Muscle of leg (tissue), 11 donors: Measurements from ENCODE around the gene MYOCOS. TPM values are rescaled to one million over a fixed set of nuclear protein-coding genes. Genes with fewer than 3 reads are reported as not detected.
"Not testable (repeated sequence)": the region's sequence is repeated elsewhere in the genome, so short reads cannot be mapped to it uniquely, and the experiment has no call there.

Experiments used
- DNase-seq: peaks from one replicate; pipeline ENCODE4 v3.0.0; 2013
- H3K27ac ChIP-seq: one replicate; pipeline ENCODE4 v1.5.1; 2013; ENCODE audit warnings: mild to moderate bottlenecking, low read length, control low read depth
- H3K27me3 ChIP-seq: one replicate; pipeline ENCODE4 v1.6.1; 2013; ENCODE audit warnings: low read length; ENCODE audit not compliant: control insufficient read depth, insufficient read depth
- H3K36me3 ChIP-seq: one replicate; pipeline ENCODE4 v1.6.1; 2013; ENCODE audit warnings: low read length; ENCODE audit not compliant: control insufficient read depth, insufficient read depth
- H3K4me1 ChIP-seq: one replicate; pipeline ENCODE4 v1.6.1; 2013; ENCODE audit warnings: low read length; ENCODE audit not compliant: control insufficient read depth, insufficient read depth
- H3K4me3 ChIP-seq: one replicate; pipeline ENCODE4 v1.5.1; 2013; ENCODE audit warnings: low read length, control low read depth
- H3K9me3 ChIP-seq: replicated peaks from 2 replicates; pipeline ENCODE4 v1.6.1; 2013; ENCODE audit warnings: low read depth, low read length; ENCODE audit not compliant: control insufficient read depth
- WGBS: methylation state at CpG from one replicate; pipeline ENCODE4 v1.1.5; 2013; ENCODE audit warnings: missing lambda C conversion rate; ENCODE audit not compliant: insufficient coverage; 5-methylcytosine and 5-hydroxymethylcytosine counted together
- polyA plus RNA-seq, 8 donors: library from polyadenylated mRNA; unstranded; fragments of 120-200 nt; gene quantifications; one replicate each; pipeline versions ENCODE4 v1.2.1 to v1.2.3, GENCODE V29; 2013; ENCODE audit warnings: inconsistent platforms in 1 of 8, low replicate concordance in 1 of 8; ENCODE audit not compliant: insufficient read length in 8 of 8, insufficient read depth in 1 of 8
- total RNA-seq: library from RNA; stranded (reverse); fragments of 120-200 nt; gene quantifications from one replicate; pipeline ENCODE4 v1.2.4, GENCODE V29; 2013

MYOCOS gene
- total and polyA plus RNA-seq, 9 donors = 0.14 to 0.16 TPM; not detected in 7

DNA sequence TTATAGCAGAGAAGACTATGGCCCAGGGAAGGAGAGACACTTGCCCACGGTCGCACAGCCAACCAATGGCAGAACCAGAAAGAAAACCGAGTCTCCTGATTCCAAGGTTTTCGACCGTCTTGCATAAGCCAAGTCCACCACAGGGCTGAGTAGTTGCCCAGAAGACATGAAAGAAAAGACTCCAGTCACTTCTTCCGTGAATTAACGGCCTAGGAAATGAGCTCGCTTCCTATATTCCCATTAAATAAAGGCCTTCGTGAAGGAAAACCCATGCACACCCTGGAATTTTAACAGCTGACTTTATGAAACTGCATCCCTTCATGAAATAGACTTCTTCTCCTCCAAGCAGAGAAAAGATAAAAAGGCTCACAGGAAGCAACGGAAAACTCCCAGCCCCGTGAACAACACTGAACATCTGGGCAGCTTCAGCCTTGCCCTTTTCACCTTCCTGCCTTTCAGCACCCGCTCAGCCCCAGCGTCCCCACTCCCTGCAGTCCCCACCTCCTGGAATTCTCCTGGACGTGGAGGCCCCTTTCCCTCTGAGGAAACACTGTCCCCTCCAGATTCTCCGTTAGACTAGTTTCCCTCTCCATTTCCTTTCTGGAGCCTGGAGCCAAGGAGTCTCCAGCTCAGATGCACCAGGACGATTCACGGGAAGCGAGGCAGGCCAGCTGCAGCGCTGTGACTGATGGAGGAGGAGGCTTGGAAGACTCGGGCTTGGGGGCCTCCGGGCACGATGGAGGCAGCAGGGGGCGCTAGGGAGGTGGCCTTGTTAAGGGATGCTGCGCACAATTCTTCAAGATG, 33.1 kb downstream of the MYOCOS start:
- Histone ChIP-seq H3K27ac (peak overlapping the region; percentile 96), H3K36me3 (no peaks in the 10 kb centered on the region), H3K4me1 (peaks cover 39% of the 10 kb centered on the region), H3K4me3 (no peak overlapping the region), H3K9me3 (no peaks in the 10 kb centered on the region), H3K27me3 (no peaks in the 10 kb centered on the region)
- peak; percentile 99 for DNase-seq
- 6% methylated on average over 20 of the region's 24 CpGs for WGBS

DNA sequence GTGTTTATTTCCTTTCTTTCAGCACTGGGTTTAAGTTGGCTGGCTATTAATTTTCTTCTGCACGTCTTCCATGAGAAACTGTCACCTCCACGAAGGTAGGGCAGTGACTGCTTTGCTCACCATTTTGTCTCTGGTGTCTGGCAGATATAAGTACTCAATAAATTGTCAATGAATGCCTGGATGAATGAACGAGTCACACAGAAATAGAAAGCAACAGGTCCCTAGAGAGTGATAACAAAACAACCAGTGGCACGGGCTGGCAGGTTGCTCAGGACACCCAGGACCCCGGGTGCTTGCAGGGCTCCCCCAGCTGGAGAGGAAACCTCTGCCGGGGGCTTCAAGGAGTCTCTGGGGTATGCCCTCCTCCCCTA, 33.7 kb downstream of the MYOCOS start:
- peak overlapping the region; percentile 96 for H3K27ac ChIP-seq
- no peaks in the 10 kb centered on the region for H3K27me3 ChIP-seq
- H3K36me3 ChIP-seq = no peaks in the 10 kb centered on the region
- no peak overlapping the region for H3K4me3 ChIP-seq
- peaks cover 39% of the 10 kb centered on the region for H3K4me1 ChIP-seq
- no peak for DNase-seq
- no peaks in the 10 kb centered on the region for H3K9me3 ChIP-seq
- WGBS = no CpG with 5 or more reads among the region's 6 CpGs

DNA sequence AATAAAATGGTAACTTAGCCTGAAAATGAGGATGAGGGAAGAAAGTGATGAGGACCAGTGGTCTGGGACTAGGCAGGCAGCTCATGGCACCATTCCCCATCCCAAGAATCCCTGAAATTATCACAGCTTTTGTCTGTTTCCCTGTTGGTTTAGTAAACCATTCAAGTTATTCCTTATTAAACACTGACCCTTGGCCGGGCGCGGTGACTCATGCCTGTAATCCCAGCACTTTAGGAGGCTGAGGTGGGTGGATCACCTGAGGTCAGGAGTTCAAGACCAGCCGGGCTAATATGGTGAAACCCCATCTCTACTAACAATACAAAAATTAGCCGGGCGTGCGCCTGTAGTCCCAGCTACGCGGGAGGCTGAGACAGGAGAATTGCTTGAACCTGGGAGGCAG, 34.2 kb downstream of the MYOCOS start:
- Histone ChIP-seq H3K27ac (peak overlapping the region; percentile 96), H3K4me1 (peaks cover 39% of the 10 kb centered on the region)
- not testable (repeated sequence) for H3K27me3 ChIP-seq, DNase-seq, H3K9me3 ChIP-seq, H3K4me3 ChIP-seq, H3K36me3 ChIP-seq
- WGBS = 100% methylated on average over 2 of the region's 9 CpGs

DNA sequence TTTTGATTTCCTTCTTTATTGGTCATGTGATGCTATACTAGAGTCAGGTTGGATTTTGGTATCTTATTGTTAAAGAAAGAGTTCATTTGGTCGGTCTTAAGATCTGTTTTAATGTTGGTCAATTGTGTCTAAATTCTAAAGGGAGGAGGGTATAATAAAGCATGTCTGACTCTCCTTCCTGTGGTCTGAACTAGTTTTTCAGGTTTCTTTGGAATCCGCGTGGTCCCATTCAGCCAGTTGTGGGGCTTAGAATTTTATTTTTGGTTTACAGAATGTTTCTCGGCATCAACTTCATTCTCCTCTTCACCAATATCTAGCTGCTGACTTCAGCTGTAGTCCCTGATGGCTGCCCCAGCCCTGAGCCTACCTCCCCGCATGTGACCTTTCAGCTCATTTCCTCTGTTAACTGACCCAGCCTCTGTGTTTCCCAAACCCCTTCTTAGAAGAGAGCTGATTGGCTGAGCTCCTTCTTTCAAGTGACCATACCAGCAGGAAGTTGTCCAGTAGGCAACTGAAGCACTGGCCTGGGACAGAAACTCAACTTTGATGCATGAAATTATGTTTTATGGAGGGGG, 39.1 kb downstream of the MYOCOS start:
- Histone ChIP-seq H3K36me3 (no peaks in the 10 kb centered on the region), H3K27ac (no peak overlapping the region), H3K27me3 (no peaks in the 10 kb centered on the region), H3K4me3 (no peak overlapping the region), H3K9me3 (no peaks in the 10 kb centered on the region), H3K4me1 (peaks cover 11% of the 10 kb centered on the region)
- no peak for DNase-seq
- WGBS = 90% methylated on average over 3 of the region's 5 CpGs

DNA sequence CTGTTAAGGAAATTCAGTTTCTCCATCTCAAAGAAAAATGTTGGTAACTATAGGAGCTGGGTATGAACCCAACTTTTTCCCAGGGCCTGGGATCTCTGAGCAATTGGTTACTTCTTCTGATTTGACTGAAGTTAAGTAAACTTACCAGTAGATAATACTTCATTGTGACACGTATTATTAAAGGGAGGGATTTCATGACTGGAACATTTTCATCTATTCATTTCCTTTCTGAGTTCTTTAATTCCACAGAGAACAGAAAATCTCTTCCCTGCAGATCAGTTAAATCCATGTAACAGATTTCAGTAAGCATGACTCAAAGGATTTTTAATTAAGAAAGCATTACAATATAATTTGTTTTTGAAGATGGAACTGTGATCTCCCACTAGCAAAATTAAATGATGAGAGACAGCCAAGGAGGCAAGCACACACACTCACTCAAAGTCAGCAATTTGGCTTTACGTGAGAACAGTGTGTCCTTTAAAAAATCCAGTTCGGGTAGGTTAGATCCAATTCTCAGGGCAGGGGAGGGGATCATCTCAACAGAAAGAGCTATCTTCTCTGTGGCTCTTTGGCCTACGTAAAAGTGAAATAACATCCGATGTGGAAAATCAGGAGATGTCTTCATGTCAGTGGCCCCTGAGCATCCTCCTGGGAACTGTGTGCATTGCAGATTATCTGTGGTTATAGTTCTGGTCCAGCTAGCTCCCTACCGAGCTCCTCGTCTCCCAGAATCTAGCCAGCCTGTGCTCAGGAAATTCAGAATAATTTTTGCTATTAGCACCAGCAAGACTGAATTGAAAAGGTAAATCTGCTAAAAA, 41.2 kb downstream of the MYOCOS start:
- peaks cover 8% of the 10 kb centered on the region for H3K4me1 ChIP-seq
- H3K36me3 ChIP-seq = no peaks in the 10 kb centered on the region
- DNase-seq = peak; percentile 86
- H3K9me3 ChIP-seq = no peaks in the 10 kb centered on the region
- peak overlapping the region; percentile 36 for H3K27ac ChIP-seq
- no peak overlapping the region for H3K4me3 ChIP-seq
- 41% methylated on average over 3 of the region's 7 CpGs for WGBS
- H3K27me3 ChIP-seq = no peaks in the 10 kb centered on the region

DNA sequence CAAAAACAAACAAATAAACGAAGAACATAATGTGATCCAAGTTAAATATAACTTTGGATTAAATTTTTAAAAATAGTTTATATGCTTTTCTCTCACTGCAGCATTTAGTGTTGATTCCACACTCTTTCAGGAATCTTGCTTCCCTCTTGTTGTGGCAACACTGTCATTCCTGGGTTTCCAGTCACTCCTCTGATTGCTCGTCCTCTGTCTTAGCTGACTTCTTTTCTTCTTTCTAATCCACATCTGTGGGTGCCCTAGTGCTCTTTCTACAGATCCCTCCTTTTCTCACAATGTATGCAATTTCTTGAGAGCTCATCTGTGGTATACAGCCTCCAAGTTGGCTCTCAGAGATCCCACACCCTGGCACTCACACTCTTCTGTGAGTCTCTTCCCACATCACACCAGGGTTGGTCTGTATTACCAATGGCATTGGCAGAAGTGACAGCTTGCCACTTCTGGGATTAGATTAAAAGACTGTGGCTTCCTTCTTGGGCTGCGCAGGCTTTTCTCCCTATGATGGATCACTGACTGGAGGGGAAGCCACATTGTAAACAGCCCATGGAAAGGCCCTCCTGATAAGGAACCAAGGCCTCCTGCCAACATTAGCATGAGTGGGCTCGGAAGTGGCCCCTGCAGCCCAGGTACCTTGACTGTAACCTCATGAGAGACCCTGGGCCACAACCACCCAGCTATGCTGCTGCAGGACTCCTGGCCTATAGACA, 42.0 kb downstream of the MYOCOS start:
- no peak overlapping the region for H3K4me3 ChIP-seq
- peak overlapping the region; percentile 36 for H3K27ac ChIP-seq
- WGBS = 53% methylated on average over 2 of the region's 4 CpGs
- H3K36me3 ChIP-seq = no peaks in the 10 kb centered on the region
- H3K9me3 ChIP-seq = no peaks in the 10 kb centered on the region
- H3K4me1 ChIP-seq = peaks cover 8% of the 10 kb centered on the region
- H3K27me3 ChIP-seq = no peaks in the 10 kb centered on the region
- DNase-seq = peak; percentile 43

DNA sequence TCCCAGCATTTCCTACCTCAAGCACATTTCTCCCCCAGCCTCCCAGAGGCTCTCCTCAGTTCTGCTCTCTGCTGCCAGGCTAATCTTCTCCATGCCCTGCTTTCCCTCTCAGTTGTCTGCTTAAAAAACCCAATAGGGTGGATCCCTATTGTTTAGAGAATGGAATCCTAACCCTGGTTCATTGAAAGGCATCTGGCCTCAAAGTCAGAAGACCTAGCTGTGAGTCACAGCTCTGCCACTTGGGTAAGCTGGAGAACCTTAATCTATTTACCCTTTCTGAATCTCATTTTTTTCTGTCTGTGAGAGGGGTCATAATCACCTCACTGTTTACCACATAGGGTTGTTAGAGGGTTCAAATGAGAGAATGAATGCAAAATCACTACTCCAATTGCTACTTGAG, 42.9 kb downstream of the MYOCOS start:
- H3K36me3 ChIP-seq = no peaks in the 10 kb centered on the region
- H3K27ac ChIP-seq = no peak overlapping the region
- peaks cover 8% of the 10 kb centered on the region for H3K4me1 ChIP-seq
- H3K27me3 ChIP-seq = no peaks in the 10 kb centered on the region
- H3K9me3 ChIP-seq = no peaks in the 10 kb centered on the region
- H3K4me3 ChIP-seq = no peak overlapping the region
- no peak for DNase-seq

DNA sequence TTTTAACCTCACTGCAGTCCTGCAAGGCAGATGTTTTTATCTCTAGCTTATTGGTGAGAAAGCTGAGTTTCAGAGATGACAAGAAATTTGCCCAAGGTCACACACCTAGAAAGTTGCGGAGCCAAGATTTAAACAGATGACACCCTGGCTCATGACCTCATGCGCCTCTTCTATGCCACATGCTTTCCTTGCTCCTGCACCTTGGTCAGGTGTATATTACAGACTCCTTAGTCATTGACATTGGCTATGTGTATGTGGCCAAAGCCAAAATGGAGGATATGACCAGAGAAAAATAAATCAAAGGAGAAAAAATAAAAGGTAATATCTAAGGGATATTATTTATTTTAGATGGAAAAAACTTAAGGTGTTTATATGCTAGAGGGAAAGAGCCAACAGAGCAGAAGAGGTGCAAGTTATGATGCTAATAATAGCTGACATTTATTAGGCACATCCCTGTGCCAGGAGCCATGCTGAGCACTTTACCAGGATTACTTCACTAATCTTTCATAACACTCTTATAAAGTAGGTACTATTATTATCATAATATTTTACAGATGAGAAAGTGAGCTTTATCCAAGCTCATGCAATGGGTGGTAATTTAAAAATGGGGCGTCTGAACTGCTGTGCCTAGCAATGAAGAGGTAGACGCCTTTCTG, 44.2 kb downstream of the MYOCOS start:
- H3K27me3 ChIP-seq = no peaks in the 10 kb centered on the region
- H3K4me1 ChIP-seq = peaks cover 8% of the 10 kb centered on the region
- H3K36me3 ChIP-seq = no peaks in the 10 kb centered on the region
- H3K9me3 ChIP-seq = no peaks in the 10 kb centered on the region
- no peak for DNase-seq
- no CpG with 5 or more reads among the region's 4 CpGs for WGBS
- no peak overlapping the region for H3K4me3 ChIP-seq
- no peak overlapping the region for H3K27ac ChIP-seq

DNA sequence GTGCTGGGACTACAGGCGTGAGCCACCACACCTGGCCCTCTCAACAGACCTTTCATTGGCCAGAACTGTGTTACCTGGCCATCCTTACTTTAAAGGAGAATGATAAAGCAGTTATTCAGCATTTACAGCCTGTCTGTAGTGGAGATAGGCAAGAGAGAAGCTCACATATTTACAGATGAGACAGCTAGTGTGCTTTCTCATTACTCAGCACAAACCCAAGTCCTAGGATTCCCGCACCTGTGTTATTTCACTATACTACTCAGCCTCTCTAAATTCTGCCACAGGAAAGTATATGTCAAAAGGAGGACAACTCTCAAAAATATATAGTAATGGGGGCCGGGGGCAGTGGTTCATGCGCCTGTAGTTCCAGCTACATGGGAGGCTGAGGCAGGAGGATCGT, 46.3 kb downstream of the MYOCOS start:
- H3K27ac ChIP-seq = no peak overlapping the region
- H3K27me3 ChIP-seq = no peaks in the 10 kb centered on the region
- DNase-seq = no peak
- no peaks in the 10 kb centered on the region for H3K9me3 ChIP-seq
- peaks cover 6% of the 10 kb centered on the region for H3K4me1 ChIP-seq
- H3K36me3 ChIP-seq = no peaks in the 10 kb centered on the region
- H3K4me3 ChIP-seq = no peak overlapping the region
- WGBS = no CpG with 5 or more reads among the region's 5 CpGs
